ENCODE data around the gene RGS6.

RGS6 gene

GRCh38 chr14:72010474-72010873 lies 78.2 kb downstream of the RGS6 start:
- no peaks in the 10 kb centered on the region for H3K36me3 ChIP-seq
- no peak overlapping the region for H3K4me3 ChIP-seq (ENCODE audit: low read depth in 1 of 2, low read length in 1 of 2)
- H3K9me3 ChIP-seq = no peaks in the 10 kb centered on the region
- H3K4me1 ChIP-seq (ENCODE audit: control insufficient read depth in 1 of 2, insufficient read depth in 1 of 2, low read depth in 1 of 2, low read length in 1 of 2) = no peaks in the 10 kb centered on the region
- H3K27me3 ChIP-seq = no peaks in the 10 kb centered on the region
- TF ChIP-seq CTCF (IDR thresholded peaks at IDR 0.05) = no peak
- no peak overlapping the region for H3K27ac ChIP-seq

GRCh38 chr14:72013721-72014345 lies 81.6 kb downstream of the RGS6 start:
- no peaks in the 10 kb centered on the region for H3K4me1 ChIP-seq (ENCODE audit: control insufficient read depth in 1 of 2, insufficient read depth in 1 of 2, low read depth in 1 of 2, low read length in 1 of 2)
- H3K36me3 ChIP-seq = no peaks in the 10 kb centered on the region
- no peak overlapping the region for H3K27ac ChIP-seq
- TF ChIP-seq CTCF (IDR thresholded peaks at IDR 0.05) = no peak
- H3K9me3 ChIP-seq = no peaks in the 10 kb centered on the region
- no peak overlapping the region for H3K4me3 ChIP-seq (ENCODE audit: low read depth in 1 of 2, low read length in 1 of 2)
- no peaks in the 10 kb centered on the region for H3K27me3 ChIP-seq

DNA sequence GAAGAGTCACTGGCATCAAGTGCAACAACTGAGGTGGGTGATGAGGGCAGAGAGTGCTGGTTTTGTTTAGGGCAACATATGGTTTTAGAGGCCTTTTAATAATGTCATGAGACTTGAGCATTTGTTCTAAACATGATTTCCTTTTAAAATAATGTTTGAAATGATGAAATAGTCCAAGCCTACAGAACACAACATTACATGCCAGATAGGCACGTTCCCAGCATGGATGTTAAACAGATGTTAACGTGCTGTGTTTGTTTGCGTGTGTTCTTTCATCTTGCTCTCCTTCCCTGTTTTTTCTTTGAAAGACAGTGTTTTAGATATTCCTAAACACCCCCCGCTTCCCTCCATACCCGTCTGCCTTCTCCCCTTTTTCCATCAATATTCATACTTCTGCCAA lies 82.3 kb downstream of the RGS6 start:
- no peak for TF ChIP-seq CTCF (IDR thresholded peaks at IDR 0.05)
- no peaks in the 10 kb centered on the region for H3K4me1 ChIP-seq (ENCODE audit: control insufficient read depth in 1 of 2, insufficient read depth in 1 of 2, low read depth in 1 of 2, low read length in 1 of 2)
- H3K27ac ChIP-seq = no peak overlapping the region
- H3K4me3 ChIP-seq (ENCODE audit: low read depth in 1 of 2, low read length in 1 of 2) = no peak overlapping the region
- no peaks in the 10 kb centered on the region for H3K9me3 ChIP-seq
- no peaks in the 10 kb centered on the region for H3K36me3 ChIP-seq
- no peaks in the 10 kb centered on the region for H3K27me3 ChIP-seq

GRCh38 chr14:72017290-72017689 lies 85.1 kb downstream of the RGS6 start:
- Histone ChIP-seq H3K36me3 (no peaks in the 10 kb centered on the region), H3K4me3 (ENCODE audit: low read depth in 1 of 2, low read length in 1 of 2) (no peak overlapping the region), H3K9me3 (no peaks in the 10 kb centered on the region), H3K27me3 (no peaks in the 10 kb centered on the region), H3K27ac (no peak overlapping the region), H3K4me1 (ENCODE audit: control insufficient read depth in 1 of 2, insufficient read depth in 1 of 2, low read depth in 1 of 2, low read length in 1 of 2) (no peaks in the 10 kb centered on the region)
- TF ChIP-seq CTCF (IDR thresholded peaks at IDR 0.05) = no peak

GRCh38 chr14:72023128-72024042 lies 91.2 kb downstream of the RGS6 start:
- Histone ChIP-seq H3K4me1 (ENCODE audit: control insufficient read depth in 1 of 2, insufficient read depth in 1 of 2, low read depth in 1 of 2, low read length in 1 of 2) (no peaks in the 10 kb centered on the region), H3K4me3 (ENCODE audit: low read depth in 1 of 2, low read length in 1 of 2) (no peak overlapping the region), H3K27ac (no peak overlapping the region), H3K27me3 (no peaks in the 10 kb centered on the region), H3K9me3 (no peaks in the 10 kb centered on the region), H3K36me3 (no peaks in the 10 kb centered on the region)
- TF ChIP-seq CTCF (IDR thresholded peaks at IDR 0.05) = no peak

All from neutrophil (primary cell).